GM21619 (cell line): Measurements from ENCODE around the gene LNX1.

Source experiments
- ATAC-seq: cut with Tn5 transposase; IDR thresholded peaks from one replicate; pipeline ENCODE4 v1.9.1; 2021; ENCODE audit not compliant: unreplicated experiment

LNX1 gene

DNA sequence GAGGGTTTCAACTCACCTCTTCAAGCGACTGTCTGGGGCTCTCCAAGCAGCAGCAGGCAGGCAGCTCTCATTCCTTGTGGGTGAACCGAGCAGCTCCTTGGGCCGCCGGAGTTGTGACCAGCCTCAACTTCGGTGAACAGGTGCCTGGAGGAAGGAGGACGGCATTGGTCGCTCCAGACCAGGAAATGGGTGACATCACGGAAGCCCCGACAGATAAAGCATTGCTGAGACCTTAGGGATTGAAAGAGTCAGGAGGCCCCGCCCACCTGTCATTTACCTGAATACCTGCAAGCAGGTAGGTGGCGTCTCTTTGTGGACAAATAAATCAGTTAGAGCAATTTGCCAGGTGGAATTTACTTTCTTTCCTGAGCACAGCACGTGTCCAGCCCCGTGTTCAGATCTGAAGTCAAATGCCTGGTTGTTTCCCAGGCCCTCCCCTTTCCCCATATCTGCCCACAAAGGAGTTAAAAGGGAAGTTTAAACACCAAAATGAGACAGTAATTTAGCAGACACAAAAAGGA is at the start of gene LNX1:
TSS of gene LNX1 (minus strand) at position 115 of the 521 bp plus-strand sequence. CDS start 17,484 bp downstream, outside the sequence.
- ATAC-seq: no peak

DNA sequence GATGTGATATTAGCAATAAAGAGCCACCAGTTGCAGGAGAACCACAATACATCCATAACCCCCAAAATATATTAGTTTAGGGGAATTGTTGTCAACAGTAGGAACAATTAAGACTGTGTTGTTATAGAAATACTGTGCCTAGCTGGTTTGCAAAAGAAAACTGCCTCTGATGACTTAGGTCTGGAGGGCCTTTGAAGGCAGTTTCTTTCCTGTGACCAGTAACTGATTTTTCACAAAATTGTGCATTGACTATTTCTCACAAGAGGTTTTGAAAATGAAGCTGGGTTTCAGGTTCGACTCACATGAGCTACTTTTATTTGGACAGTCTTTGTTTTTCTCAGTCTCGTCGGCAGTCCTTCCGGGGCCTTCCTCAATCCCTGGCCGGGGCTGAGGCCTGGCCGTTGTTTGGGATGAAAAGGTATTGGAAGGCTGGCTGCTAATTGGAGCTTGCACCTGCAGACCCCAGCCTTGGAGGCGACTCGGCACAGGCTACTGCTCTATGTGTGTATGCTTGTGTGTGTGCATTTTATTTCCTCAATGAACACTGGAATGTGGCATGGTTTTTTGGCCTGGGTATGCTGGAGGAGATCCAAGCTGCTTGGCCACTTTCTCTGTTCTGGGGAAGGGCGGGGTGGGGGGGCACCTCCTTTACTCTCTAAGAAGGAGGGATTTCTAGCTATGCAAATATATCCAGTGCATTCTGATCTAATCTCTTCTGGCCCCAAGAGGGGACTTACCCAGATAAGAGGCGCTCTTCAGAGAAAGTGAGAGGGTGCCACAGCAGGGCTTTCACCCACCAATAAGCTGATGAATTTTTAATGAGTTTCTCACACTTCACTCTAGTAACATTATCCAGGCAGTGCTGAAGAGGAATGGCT is 49.5 kb upstream of the LNX1 start:
- ATAC-seq: peak; percentile 79

DNA sequence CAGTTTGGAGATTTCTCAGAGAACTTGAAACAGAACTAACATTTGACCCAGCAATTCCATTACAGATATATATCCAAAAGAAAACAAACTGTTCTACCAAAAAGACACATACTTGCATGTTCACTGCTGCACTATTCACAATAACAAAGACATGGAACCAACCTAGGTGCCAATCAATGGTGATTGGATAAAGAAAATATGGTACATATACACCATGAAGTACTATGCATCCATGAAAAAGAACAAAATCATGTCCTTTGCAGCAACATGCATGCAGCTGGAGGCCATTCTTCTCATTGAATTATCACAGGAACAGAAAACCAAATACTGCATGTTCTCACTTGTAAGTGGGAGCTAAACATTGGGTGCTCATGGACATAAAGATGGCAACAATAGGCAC is 47.6 kb upstream of the LNX1 start:
- no peak for ATAC-seq

DNA sequence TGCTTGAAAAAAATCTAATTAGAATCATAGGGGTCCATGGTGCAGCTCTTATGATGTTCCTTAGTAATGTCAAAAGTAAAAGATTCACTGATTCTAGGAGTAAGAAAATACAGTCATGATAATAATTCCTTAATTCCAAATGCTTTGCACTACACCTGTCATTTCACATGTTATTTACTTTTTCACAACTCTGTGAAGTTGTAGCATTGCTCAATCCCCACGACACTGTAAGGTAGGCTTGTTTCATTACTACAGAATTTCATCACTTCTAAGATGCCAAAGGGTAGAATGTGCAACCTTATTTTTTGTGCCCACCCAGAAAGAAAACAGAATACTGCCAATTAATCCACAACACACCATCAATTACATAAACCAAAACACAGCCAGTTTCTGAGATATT is 46.1 kb upstream of the LNX1 start:
- ATAC-seq: no peak

DNA sequence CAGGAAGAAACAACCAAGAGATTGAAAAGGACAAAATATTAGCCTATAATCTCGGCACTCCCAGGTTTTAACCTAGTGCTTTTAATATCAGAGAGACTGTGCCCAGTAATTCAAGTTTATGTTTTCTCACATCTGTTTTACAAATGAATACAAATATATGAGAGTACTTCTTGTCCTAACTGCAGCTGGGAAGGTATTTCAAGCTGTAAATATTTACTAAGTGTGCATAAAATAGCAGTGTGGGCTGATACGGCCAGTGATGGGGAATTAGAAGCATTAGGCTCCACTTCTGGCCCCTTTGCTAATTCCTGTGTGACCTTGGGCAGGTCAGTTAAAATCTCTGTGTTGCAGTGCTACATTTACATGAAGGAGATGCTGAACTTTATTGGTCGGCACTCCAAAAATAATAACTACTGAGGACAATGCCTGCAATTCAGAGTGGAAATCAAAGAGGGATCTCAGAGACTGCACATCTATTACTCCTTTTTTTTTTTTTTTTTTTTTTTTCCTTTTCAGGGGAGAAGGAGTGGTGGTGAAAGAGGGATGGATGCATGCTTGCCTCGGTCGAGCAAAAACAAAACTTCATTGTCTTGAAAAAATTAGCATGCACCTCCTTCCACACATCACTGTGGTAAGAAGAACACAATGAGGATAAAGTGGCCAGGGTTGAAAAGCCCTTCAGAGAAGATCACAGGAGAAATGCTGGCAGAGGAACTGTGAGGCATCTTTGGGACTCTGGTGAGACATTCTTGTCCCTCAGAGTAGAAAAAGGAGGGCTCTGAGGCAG is 44.6 kb upstream of the LNX1 start:
- no peak for ATAC-seq

DNA sequence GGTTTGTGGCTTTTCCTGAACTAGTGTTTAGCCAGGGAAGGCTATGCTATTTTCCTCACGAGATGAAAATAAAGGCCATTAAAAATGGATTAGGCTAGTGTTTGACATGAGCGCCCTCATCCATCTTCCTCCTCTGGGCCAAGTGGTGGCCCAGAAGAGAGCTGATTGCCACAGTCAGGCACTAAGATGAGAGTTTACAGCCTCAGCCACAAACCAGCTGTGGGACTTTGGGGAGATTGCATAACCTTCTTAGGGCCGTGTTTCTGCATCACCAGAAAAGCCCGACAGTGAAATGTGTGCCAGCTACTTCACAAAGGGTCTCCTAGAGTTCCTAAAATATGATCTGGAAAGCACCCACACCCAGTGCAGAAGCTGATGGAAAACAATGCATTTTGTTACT is 42.3 kb upstream of the LNX1 start:
- no peak for ATAC-seq

DNA sequence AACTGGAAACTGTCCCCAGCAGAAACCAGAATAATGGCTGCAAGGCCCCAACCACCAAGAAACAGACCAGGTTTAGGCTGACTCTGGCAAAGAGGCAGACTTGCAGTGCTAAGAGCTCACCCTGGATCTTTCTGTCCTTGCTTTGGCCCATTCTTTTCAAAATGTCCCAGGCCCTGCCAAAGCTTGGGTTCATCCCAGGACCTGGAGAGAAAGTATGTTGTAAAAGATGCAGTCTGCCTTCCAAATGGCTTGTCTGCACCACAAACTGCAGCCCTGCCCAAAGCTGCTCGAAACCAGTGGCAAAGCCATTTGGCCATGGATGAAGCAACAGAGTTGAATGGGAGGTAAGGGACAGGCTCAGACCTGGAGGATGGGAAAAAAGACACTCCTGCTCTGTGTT is 38.0 kb upstream of the LNX1 start:
- no peak for ATAC-seq

DNA sequence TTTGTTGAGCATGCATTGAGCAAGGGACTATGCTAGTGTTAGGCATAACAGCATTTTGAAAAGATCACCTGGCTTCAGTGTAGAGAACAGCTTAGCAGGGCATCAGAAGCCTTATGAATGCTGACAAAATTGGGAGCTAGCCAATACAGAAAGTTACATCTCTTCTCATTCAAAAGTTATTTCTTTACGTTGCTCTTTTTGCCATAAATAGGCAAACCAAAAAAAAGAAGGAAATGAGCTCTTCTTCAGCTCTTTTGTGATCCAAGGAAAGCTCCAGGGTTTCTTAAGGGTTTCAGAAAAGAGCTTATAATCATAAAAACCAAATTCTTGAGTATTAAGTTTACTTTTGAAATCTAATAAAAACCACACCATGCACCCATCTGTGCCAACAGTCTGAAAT is 35.2 kb upstream of the LNX1 start:
- no peak for ATAC-seq

DNA sequence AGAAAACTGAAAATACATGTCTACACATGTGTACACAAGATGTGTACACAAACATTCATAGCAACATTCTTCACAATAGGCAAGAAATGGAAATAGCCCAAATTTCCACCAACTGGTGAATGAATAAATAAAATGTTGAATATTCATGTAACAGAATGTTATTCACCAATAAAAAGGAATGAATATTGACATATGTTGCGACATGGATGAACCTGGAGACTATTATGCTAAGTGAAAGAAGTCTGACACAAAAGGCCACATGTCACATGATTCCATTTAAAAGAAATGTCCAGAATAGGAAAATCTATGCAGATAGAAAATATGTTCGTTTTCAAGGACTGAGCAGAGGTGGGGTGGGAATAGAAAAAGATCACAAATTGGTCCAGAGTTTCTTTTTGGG is 34.6 kb upstream of the LNX1 start:
- ATAC-seq: no peak

DNA sequence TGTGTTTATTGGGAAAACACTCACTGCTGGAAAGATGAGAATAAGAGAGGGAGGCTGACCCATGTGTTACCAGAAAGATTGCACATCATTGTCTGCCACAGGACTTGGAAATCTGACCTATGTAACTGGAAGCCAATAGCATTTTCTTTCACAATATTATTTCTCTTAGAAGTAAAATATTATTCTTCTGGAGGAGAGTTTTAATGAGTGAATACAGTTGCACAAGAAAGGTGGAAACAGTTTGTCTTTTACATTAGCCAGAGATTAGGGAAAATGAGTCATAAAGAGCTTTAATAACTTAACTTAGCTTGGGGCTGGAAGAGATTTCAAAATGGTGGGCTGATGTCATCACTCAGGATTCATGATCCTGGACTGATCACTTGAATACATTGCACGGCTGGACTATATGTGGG is 31.5 kb upstream of the LNX1 start:
- no peak for ATAC-seq

DNA sequence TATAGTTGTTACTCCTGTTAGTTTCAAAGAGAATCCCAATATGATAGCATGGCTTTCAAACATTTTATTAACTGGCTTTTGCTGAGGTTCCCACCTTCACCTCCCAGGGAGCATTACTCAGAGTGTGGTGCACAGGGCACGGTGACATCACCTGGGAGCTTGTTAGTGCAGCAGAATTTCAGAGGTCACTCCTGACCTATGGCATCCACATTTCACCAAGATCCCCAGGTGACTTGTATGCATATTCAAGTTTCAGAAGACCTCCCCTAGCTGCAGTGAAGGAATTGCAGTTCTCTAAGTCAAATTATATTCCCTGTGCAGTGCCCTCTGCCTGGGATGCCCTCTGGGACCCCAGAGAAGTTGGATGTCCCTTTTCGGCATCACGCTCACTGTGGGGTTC is 29.7 kb upstream of the LNX1 start:
- no peak for ATAC-seq

DNA sequence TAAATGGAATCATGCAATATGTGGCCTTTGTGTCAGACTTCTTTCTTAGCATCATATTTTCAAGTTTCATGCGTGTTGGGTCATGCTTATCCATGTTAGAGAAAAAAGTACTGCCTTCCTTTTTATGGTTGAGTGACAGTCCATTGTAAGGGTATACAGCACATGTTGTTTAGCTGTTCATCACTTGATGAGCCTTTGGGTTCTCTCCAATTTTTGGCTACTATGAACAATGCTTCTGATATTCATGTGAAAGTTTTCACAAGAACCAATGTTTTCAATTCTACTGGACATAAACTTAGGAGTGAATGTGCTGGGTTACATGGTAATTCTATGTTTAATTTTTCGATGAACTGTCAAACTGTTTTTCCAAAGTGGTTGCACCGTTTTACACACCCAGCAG is 28.1 kb upstream of the LNX1 start:
- ATAC-seq: no peak

DNA sequence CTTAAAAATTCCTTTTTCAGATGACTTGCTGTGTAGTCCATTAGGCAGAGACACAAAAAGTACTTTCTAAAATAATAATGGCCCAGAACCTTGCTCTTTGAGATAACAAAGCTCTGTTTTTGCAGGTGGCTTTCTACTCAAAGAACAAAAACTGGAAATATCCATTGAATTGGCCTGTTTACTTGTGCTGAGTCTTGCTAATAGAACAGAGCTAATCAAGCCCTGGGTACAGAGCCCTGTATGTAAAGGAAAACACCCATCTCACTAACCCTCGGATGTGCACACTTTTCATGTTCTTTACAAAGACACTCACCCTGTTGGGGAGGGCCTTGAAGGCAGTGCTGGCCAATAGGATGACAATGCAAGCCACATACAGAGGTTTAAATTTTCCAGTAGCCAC is 27.0 kb upstream of the LNX1 start:
- no peak for ATAC-seq

DNA sequence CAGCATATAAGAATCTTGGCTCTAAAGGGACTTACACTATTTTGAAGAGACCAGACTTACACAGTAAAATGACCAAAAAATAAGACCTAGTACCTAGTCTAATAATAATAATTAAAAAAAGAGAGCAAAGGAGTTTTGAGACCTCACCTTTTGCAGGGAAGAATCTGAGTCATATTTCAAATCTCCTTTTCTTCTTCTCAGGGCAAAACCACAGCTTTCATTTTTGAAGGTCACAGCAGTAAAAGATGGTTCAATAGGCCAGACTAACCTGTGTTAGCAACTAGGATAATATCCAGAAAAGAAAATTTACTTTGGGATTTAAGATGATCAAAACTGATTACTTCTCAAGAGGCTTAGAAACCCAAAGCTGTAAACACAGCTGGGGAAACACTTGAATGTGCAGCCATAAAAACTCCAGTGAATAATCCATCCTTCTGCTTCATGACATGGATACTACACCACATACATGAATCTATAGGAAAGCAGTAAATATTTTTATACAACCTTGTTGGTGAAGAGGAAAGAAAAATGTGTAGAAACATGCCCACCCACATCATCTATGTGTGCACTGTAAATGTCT is 25.9 kb upstream of the LNX1 start:
- ATAC-seq: no peak

DNA sequence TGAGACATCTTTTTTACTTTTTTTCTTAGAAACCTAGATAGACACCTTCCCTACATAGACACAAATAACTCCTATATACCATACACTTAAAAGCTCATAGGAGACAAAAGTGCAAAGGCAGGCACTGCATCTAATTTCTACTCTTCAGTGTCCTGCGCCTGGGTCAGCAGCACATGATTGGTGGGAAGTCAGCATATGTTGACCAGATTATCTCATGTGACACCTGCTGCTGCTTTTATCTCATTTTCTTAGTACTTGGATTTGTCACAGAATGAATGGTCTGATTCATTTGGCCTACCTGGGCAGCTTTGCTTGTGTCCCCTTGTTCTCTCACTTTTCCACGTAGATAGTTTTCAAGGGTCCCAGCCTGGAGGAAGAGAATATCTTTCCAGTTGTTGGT is 24.9 kb upstream of the LNX1 start:
- no peak for ATAC-seq

DNA sequence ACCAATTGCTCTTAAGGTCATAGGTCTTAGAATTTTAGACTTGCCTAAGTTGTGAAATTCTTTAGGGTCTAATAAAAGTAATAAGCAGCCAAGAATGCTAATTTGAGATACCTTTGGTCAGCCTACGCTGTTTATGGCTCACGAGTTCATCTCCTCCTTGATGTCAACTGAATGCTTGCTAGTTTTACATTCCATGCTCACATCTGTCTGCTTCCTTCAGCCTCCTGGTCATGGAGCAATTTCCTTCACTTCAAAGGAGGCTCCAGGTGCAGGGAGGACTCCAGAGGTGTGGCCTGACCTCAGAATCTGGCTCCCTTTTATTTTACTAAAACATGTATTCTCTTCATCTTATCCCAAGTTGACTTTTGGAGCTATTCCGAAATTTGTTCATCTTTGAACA is 23.3 kb upstream of the LNX1 start:
- ATAC-seq: no peak

DNA sequence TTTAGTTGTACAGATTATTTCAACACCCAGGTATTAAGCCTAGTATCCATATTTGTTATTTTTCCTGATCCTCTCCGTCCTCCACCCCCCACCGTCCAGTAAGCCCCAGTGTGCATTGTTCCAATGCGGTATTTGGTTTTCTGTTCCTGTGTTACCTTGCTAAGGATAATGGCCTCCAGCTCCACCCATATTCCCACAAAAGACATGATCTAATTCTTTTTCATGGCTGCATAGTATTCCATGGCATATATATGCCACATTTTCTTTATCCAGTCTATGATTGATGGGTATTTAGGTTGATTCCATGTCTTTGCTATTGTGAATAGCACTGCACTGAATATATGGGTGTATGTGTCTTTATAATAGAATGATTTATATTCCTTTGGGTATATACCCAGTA is 22.1 kb upstream of the LNX1 start:
- ATAC-seq: no peak

DNA sequence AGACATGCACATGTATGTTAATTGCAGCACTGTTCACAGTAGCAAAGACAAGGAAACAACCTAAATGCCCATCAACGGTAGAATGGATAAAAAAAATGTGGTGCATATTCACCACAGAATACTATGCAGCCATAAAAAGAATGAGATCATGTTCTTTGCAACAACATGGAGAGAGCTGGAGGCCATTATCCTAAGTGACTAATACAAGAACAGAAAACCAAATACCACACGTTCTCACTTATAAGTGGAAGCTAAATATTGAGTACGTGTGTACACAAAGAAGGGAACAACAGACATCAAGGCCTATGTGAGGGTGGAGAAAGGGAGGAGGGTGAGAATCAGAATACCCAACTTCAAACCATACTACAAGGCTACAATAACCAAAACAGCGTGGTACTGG is 17.4 kb upstream of the LNX1 start:
- no peak for ATAC-seq

DNA sequence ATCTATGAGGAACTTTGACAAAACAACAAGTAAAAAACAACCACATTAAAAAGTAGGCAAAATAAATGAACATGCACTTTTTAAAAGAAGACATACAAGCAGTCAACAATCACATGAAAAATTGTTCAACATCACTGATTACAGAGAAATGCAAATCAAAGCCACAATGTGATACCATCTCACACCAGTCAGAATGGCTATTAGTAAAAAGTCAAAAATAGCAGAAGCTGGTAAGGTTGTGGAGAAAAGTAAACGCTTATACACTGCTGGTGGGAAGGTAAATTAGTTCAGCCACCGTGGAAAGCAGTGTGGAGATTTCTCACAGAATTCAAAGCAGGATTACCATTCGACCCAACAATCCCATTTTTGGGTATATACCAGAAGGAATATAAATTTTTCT is 17.0 kb upstream of the LNX1 start:
- no peak for ATAC-seq

DNA sequence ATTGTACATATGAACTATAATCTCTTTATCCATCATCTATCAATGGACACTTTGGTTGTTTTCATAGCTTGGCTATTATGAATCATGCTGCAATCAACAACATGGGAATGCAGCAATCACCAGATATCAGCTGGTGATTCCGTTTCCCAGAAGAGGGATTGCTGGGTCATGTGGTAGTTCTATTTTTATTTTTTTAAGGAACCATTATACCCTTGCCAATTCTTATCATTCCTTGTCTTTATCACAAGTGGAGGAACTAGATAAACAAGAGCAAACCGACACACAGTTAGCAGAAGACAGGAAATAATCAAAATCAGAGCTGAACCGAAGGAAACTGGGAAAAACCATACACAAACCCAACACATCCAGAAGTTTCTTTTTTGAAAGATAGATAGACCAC is 14.5 kb upstream of the LNX1 start:
- no peak for ATAC-seq

DNA sequence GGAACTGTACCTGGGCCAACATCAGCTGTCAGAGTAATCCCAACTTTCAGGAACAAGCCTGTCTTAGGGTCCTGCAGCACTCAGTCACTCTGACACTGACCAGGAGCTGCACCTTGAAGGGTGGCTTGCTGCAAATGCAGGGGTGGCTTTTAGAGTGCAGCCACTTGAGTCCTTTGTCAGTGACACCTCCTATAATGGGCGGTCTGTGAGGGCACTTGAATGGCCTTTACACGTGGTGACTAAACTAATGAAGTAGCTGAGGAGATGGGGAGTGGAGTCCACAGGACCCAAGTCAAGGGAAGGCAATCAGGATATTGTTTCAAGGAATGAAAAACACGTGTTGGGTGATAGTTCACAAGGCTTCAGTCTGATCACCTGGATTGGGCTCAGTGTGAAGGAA is 11.1 kb upstream of the LNX1 start:
- no peak for ATAC-seq

DNA sequence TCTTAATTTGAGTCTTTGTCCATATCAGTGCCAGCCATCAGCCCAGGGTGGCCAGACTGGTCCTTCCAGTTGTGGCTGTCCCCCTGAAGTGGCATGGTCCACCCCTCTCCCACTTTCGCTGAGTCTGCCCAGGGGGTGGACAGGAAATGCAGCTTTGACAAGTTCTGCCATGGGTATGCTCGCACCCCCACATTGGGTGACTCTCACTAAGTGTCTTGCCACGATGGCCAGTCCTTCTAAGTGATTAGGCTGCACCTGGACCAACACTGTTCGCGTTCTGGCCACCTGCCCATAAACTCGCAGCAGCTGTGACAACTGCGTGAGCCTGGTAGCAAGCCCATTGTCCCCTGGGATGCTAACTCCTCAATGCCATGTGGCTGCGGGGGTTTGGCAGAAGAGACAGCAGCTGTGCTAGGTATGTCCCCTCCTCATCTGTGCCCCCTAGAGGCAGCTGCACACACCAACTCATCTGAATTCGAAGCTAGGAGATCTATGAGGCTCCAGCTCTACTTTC is 10.0 kb upstream of the LNX1 start:
- ATAC-seq: peak; percentile 62
